CD14-positive monocyte (primary cell): ENCODE data around the gene C18orf54. TPM values are rescaled to one million over a fixed set of nuclear protein-coding genes. Genes with fewer than 3 reads are reported as not detected.

Source experiments
- DNase-seq, 3 donors: peaks; one replicate each; pipeline ENCODE4 v3.0.0-alpha.2; 2011 to 2022
- H2AFZ ChIP-seq: 2 replicates; pipeline ENCODE4 v1.6.0; 2012; ENCODE audit warnings: mild to moderate bottlenecking, low read depth, low read length, inconsistent platforms; ENCODE audit not compliant: insufficient read depth, poor library complexity, severe bottlenecking
- H3K27ac ChIP-seq, 2 donors: 1 replicate in 1 of 2; 2 replicates in 1 of 2; pipeline ENCODE4 v1.5.1; 2012 to 2013; ENCODE audit warnings: low read length in 2 of 2, control low read depth in 1 of 2, inconsistent platforms in 1 of 2, low read depth in 1 of 2, mild to moderate bottlenecking in 1 of 2
- H3K27me3 ChIP-seq, 2 donors: one replicate each; pipeline versions ENCODE4 v1.6.0 to v1.6.1; 2011 to 2013; ENCODE audit warnings: low read length in 2 of 2; ENCODE audit not compliant: control insufficient read depth in 2 of 2, insufficient read depth in 2 of 2
- H3K36me3 ChIP-seq, 2 donors: replicated peaks in 1 of 2; 1 replicate in 1 of 2; 2 replicates in 1 of 2; pipeline versions ENCODE4 v1.5.1 to v1.6.1; 2012 to 2013; ENCODE audit warnings: low read length in 2 of 2, control low read depth in 1 of 2, inconsistent platforms in 1 of 2, mild to moderate bottlenecking in 1 of 2; ENCODE audit not compliant: insufficient read depth in 2 of 2, control insufficient read depth in 1 of 2
- H3K4me1 ChIP-seq, 2 donors: 1 replicate in 1 of 2; 2 replicates in 1 of 2; pipeline versions ENCODE4 v1.5.1 to v1.6.1; 2012 to 2013; ENCODE audit warnings: low read length in 2 of 2, control low read depth in 1 of 2, inconsistent platforms in 1 of 2, mild to moderate bottlenecking in 1 of 2, moderate library complexity in 1 of 2; ENCODE audit not compliant: insufficient read depth in 2 of 2, control insufficient read depth in 1 of 2
- H3K4me2 ChIP-seq: replicated peaks from 2 replicates; pipeline ENCODE3; 2012; ENCODE audit warnings: low read length, moderate library complexity, mild to moderate bottlenecking; ENCODE audit not compliant: poor library complexity, severe bottlenecking; ENCODE audit errors: extremely low read depth
- H3K4me3 ChIP-seq, 3 experiments: fragments of 200-600 bp in 1 of 3; sonication (generic) in 1 of 3; replicated peaks in 1 of 3; 1 replicate in 2 of 3; 2 replicates in 1 of 3; pipeline ENCODE4 v1.5.1; 2011 to 2013; ENCODE audit warnings: low read length in 3 of 3, mild to moderate bottlenecking in 3 of 3, control low read depth in 2 of 3, low read depth in 2 of 3, inconsistent platforms in 1 of 3, moderate library complexity in 1 of 3
- H3K79me2 ChIP-seq: 2 replicates; pipeline ENCODE4 v1.6.0; 2012; ENCODE audit warnings: mild to moderate bottlenecking, control low read depth, inconsistent platforms, low read length, moderate library complexity; ENCODE audit not compliant: insufficient read depth
- H3K9ac ChIP-seq: 2 replicates; pipeline ENCODE4 v1.6.0; 2017; ENCODE audit warnings: low read length, mild to moderate bottlenecking; ENCODE audit not compliant: insufficient read depth, poor library complexity, severe bottlenecking
- H3K9me3 ChIP-seq, 2 donors: replicated peaks in 1 of 2; 1 replicate in 1 of 2; 2 replicates in 1 of 2; pipeline versions ENCODE4 v1.5.1 to v1.6.1; 2012 to 2013; ENCODE audit warnings: low read length in 2 of 2, control low read depth in 1 of 2; ENCODE audit not compliant: control insufficient read depth in 1 of 2, insufficient read depth in 1 of 2
- H4K20me1 ChIP-seq: 2 replicates; pipeline ENCODE4 v1.6.0; 2012; ENCODE audit warnings: mild to moderate bottlenecking, low read length, control low read depth, moderate library complexity; ENCODE audit not compliant: insufficient read depth
- H3K27ac Mint-ChIP-seq, 7 donors: one replicate each; pipeline ENCODE4 v1.8.0; 2020; ENCODE audit warnings: mild to moderate bottlenecking in 7 of 7, mixed read lengths in 7 of 7, moderate library complexity in 6 of 7, inconsistent platforms in 2 of 7
- H3K27me3 Mint-ChIP-seq, 3 donors: one replicate each; pipeline ENCODE4 v1.8.0; 2021 to 2022; ENCODE audit warnings: low read depth in 3 of 3, mild to moderate bottlenecking in 3 of 3, mixed read lengths in 3 of 3, moderate library complexity in 3 of 3, inconsistent platforms in 1 of 3
- H3K36me3 Mint-ChIP-seq, 2 donors: one replicate each; pipeline ENCODE4 v1.8.0; 2020; ENCODE audit warnings: mixed read lengths in 2 of 2, inconsistent platforms in 1 of 2, mild to moderate bottlenecking in 1 of 2
- H3K4me1 Mint-ChIP-seq: one replicate; pipeline ENCODE4 v1.8.0; 2020; ENCODE audit warnings: mild to moderate bottlenecking, mixed read lengths
- H3K4me3 Mint-ChIP-seq, 2 donors: one replicate each; pipeline ENCODE4 v1.8.0; 2020; ENCODE audit warnings: mild to moderate bottlenecking in 2 of 2, mixed read lengths in 2 of 2, moderate library complexity in 1 of 2
- H3K9me3 Mint-ChIP-seq, 7 donors: one replicate each; pipeline ENCODE4 v1.8.0; 2020 to 2022; ENCODE audit warnings: mixed read lengths in 7 of 7, mild to moderate bottlenecking in 6 of 7, moderate library complexity in 6 of 7, inconsistent platforms in 2 of 7
- WGBS: methylation state at CpG from one replicate; pipeline ENCODE4 v1.1.5; 2013; ENCODE audit warnings: missing lambda C conversion rate; ENCODE audit not compliant: insufficient coverage; 5-methylcytosine and 5-hydroxymethylcytosine counted together
- intact Hi-C, 2 donors: fragments of 100-400 bp; cut with micrococcal nuclease; formaldehyde crosslinking; loops; one replicate each; pipeline versions ENCODE4 v1.15.0 to v1.15.1; 2023
- polyA plus RNA-seq, 3 donors: library from polyadenylated mRNA; depleted of rRNA in 1 of 3; unstranded in 2 of 3; stranded (reverse) in 1 of 3; fragments of 300-500 nt in 2 of 3; fragments of >200 nt in 1 of 3; fragmentation: Illumina TruSeq in 2 of 3; gene quantifications; 1 replicate in 2 of 3; 2 replicates in 1 of 3; pipeline ENCODE4 v1.2.3, GENCODE V29; 2012 to 2021
- TF ChIP-seq, protein P1 (sequence below): fragments of 200-600 bp; IDR thresholded peaks from one replicate; pipeline ENCODE4 v1.8.0; 2022; ENCODE audit warnings: antibody characterized with exemption, mild to moderate bottlenecking

Gene C18orf54
- polyA plus RNA-seq, 3 donors = 0.14 to 0.38 (median 0.29) TPM

DNA sequence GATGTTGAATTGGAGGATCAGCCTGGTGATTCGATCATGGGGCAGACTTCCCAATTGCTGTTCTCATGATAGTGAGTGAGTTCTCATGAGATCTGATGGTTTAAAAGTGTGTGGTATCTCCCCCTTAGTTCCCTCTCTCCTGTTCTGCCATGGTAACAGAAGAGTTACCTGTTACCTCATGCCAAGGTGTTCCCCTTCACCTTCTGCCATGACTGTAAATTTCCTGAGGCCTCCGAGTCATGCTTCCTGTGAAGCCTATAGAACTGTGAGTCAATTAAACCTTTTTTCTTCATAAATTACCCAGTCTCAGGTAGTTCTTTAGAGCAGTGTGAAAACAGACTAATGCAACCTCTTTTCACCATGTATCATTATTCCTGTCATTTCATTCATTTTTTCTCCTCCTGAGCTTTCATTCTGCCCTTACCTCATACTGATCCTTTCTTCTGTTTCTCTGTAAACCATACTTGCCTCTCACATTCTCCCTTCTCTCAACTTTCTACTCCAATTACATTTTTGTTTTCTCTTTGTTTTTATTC, 22.0 kb upstream of the C18orf54 start:
- H4K20me1 ChIP-seq = no peaks in the 10 kb centered on the region
- H3K27me3 Mint-ChIP-seq = peaks cover 0 to 3% (median 2%) of the 10 kb centered on the region in 3 donors
- intact Hi-C loops = no loop called here
- TF ChIP-seq, protein P1, sequence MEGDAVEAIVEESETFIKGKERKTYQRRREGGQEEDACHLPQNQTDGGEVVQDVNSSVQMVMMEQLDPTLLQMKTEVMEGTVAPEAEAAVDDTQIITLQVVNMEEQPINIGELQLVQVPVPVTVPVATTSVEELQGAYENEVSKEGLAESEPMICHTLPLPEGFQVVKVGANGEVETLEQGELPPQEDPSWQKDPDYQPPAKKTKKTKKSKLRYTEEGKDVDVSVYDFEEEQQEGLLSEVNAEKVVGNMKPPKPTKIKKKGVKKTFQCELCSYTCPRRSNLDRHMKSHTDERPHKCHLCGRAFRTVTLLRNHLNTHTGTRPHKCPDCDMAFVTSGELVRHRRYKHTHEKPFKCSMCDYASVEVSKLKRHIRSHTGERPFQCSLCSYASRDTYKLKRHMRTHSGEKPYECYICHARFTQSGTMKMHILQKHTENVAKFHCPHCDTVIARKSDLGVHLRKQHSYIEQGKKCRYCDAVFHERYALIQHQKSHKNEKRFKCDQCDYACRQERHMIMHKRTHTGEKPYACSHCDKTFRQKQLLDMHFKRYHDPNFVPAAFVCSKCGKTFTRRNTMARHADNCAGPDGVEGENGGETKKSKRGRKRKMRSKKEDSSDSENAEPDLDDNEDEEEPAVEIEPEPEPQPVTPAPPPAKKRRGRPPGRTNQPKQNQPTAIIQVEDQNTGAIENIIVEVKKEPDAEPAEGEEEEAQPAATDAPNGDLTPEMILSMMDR = no peak
- no peak for DNase-seq
- H3K27me3 ChIP-seq = no peaks in the 10 kb centered on the region
- no peak overlapping the region for H3K27ac Mint-ChIP-seq
- no peaks in the 10 kb centered on the region for H3K36me3 Mint-ChIP-seq
- no peak overlapping the region for H2AFZ ChIP-seq
- H3K9ac ChIP-seq = no peak overlapping the region
- H3K27ac ChIP-seq = no peak overlapping the region
- peaks cover 0 to 9% (median 3%) of the 10 kb centered on the region in 7 donors for H3K9me3 Mint-ChIP-seq
- H3K79me2 ChIP-seq = no peaks in the 10 kb centered on the region
- H3K4me3 ChIP-seq = no peak overlapping the region
- no peaks in the 10 kb centered on the region for H3K9me3 ChIP-seq
- no peaks in the 10 kb centered on the region for H3K36me3 ChIP-seq
- no CpG with 5 or more reads among the region's 2 CpGs for WGBS
- peaks cover 4% of the 10 kb centered on the region for H3K4me1 Mint-ChIP-seq
- H3K4me2 ChIP-seq = no peak overlapping the region
- H3K4me1 ChIP-seq = no peaks in the 10 kb centered on the region
- H3K4me3 Mint-ChIP-seq = no peak overlapping the region

DNA sequence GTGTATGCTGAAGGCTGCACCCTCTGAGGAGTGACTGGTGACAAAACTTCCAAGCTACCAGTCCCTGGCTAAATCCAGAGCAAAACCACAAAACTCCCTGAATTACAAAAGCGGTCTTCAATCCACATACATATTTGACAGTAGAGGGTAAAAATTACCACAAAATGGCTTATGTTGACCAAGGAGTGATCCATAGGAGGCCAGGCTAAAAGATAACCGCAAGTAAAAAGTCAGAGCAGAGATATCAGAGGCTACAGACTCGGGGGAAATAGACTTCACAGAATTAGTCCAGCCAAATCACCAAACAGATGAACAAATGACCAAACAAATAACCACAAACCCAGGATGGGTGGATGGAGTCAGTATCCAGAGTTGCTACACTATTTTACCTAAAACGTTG, 19.5 kb upstream of the C18orf54 start:
- intact Hi-C loops = no loop called here
- DNase-seq = no peak
- no peaks in the 10 kb centered on the region for H3K36me3 Mint-ChIP-seq
- H3K36me3 ChIP-seq = no peaks in the 10 kb centered on the region
- H3K9me3 ChIP-seq = no peaks in the 10 kb centered on the region
- H3K27me3 ChIP-seq = no peaks in the 10 kb centered on the region
- H3K4me1 Mint-ChIP-seq = no peaks in the 10 kb centered on the region
- no peak overlapping the region for H3K9ac ChIP-seq
- no CpG with 5 or more reads among the region's 4 CpGs for WGBS
- H3K4me3 Mint-ChIP-seq = no peak overlapping the region
- no peaks in the 10 kb centered on the region for H4K20me1 ChIP-seq
- no peak overlapping the region for H3K27ac Mint-ChIP-seq
- TF ChIP-seq, protein P1 = no peak
- no peak overlapping the region for H3K27ac ChIP-seq
- no peaks in the 10 kb centered on the region for H3K79me2 ChIP-seq
- H3K4me3 ChIP-seq = no peak overlapping the region
- H3K4me1 ChIP-seq = no peaks in the 10 kb centered on the region
- no peak overlapping the region for H3K4me2 ChIP-seq
- peaks cover 0 to 4% (median 3%) of the 10 kb centered on the region in 3 donors for H3K27me3 Mint-ChIP-seq
- H2AFZ ChIP-seq = no peak overlapping the region
- H3K9me3 Mint-ChIP-seq = peaks cover 0 to 16% (median 7%) of the 10 kb centered on the region in 7 donors
